RKO (cell line): ENCODE data around the gene MMP28.

Source experiments
- DNase-seq: peaks from one replicate; pipeline ENCODE4 v3.0.0-alpha.2; 2016; ENCODE audit warnings: low spot score

The MMP28 gene

GRCh38 chr17:35795007-35795870, at the start of gene MMP28:
Gene MMP28, minus strand, starts transcription at chr17:35795641. Its CDS starts 264 bp downstream, at chr17:35795377.
- no peak for DNase-seq

GRCh38 chr17:35844547-35844946, 49.1 kb upstream of the MMP28 start:
- DNase-seq: no peak

- DNase-seq: no peak
Measured at GRCh38 chr17:35843698-35844097, 48.3 kb upstream of the MMP28 start.

GRCh38 chr17:35842239-35842638, 46.8 kb upstream of the MMP28 start:
- no peak for DNase-seq

GRCh38 chr17:35841505-35841904, 46.1 kb upstream of the MMP28 start:
- peak; percentile 22 for DNase-seq

GRCh38 chr17:35841101-35841500, 45.7 kb upstream of the MMP28 start:
- DNase-seq: no peak

- no peak for DNase-seq
Measured at GRCh38 chr17:35825206-35825605, 29.8 kb upstream of the MMP28 start.

GRCh38 chr17:35821308-35821707, 25.9 kb upstream of the MMP28 start:
- DNase-seq: no peak

- DNase-seq: no peak
Measured at GRCh38 chr17:35819455-35819854, 24.0 kb upstream of the MMP28 start.

GRCh38 chr17:35817196-35817595, 21.8 kb upstream of the MMP28 start:
- no peak for DNase-seq

- DNase-seq: no peak
Measured at GRCh38 chr17:35816723-35817122, 21.3 kb upstream of the MMP28 start.

- DNase-seq: no peak
Measured at GRCh38 chr17:35812456-35812855, 17.0 kb upstream of the MMP28 start.

GRCh38 chr17:35811759-35812158, 16.3 kb upstream of the MMP28 start:
- DNase-seq: no peak

- peak; percentile 78 for DNase-seq
Measured at GRCh38 chr17:35809855-35810461, 14.5 kb upstream of the MMP28 start.

GRCh38 chr17:35808962-35809854, 13.8 kb upstream of the MMP28 start, which contains the start of gene TAF15:
Gene TAF15, plus strand, starts transcription at chr17:35809484. Its CDS starts 86 bp downstream, at chr17:35809570.
- DNase-seq: peak; percentile 98

GRCh38 chr17:35808240-35808961, 13.0 kb upstream of the MMP28 start:
- no peak for DNase-seq

- DNase-seq: peak; percentile 54
Measured at GRCh38 chr17:35807371-35808144, 12.1 kb upstream of the MMP28 start.

GRCh38 chr17:35804658-35805192, 9.3 kb upstream of the MMP28 start:
- peak; percentile 91 for DNase-seq

- no peak for DNase-seq
Measured at GRCh38 chr17:35801583-35802224, 6.3 kb upstream of the MMP28 start.

- DNase-seq: no peak
Measured at GRCh38 chr17:35799942-35800341, 4.5 kb upstream of the MMP28 start.
